Inflammatory macrophage treated with lipopolysaccharide for 1 hour (primary cell): Measurements from ENCODE around the gene LANCL1.

ENCODE experiments used
- DNase-seq, 2 donors: peaks; one replicate each; pipeline ENCODE4 v3.0.0-alpha.2; 2020 to 2022

LANCL1 gene

GRCh38 chr2:210387074-210387473 is 89.5 kb downstream of the LANCL1 start:
- no peak for DNase-seq
